Esophagus squamous epithelium (tissue), 5 donors: ENCODE measurements around the gene MSANTD7. TPM values are rescaled to one million over a fixed set of nuclear protein-coding genes. Genes with fewer than 3 reads are reported as not detected.

ENCODE experiments used
- DNase-seq: peaks from one replicate; lab custom pipeline; 2025; lab: John Stamatoyannopoulos, UW
- H3K27ac ChIP-seq, 4 donors: fragments of 200-600 bp; sonication (generic); one replicate each; pipeline ENCODE4 v1.5.1; 2016 to 2019; ENCODE audit warnings: mild to moderate bottlenecking in 1 of 4
- H3K27me3 ChIP-seq, 4 donors: fragments of 200-600 bp; sonication (generic); 1 replicate in 3 of 4; 2 replicates in 1 of 4; pipeline versions ENCODE4 v1.5.1 to v1.6.0; 2017 to 2021; ENCODE audit warnings: antibody characterized with exemption in 1 of 4
- H3K36me3 ChIP-seq, 3 donors: fragments of 200-600 bp; sonication (generic); one replicate each; pipeline ENCODE4 v1.5.1; 2016 to 2019
- H3K4me1 ChIP-seq, 3 donors: fragments of 200-600 bp; sonication (generic); one replicate each; pipeline ENCODE4 v1.5.1; 2017 to 2019
- H3K4me3 ChIP-seq, 4 donors: fragments of 200-600 bp; sonication (generic); 1 replicate in 3 of 4; 2 replicates in 1 of 4; pipeline ENCODE4 v1.5.1; 2016 to 2019; ENCODE audit warnings: mild to moderate bottlenecking in 2 of 4, moderate library complexity in 1 of 4
- H3K9me3 ChIP-seq, 3 donors: fragments of 200-600 bp; sonication (generic); one replicate each; pipeline ENCODE4 v1.5.1; 2016 to 2019
- CTCF ChIP-seq, 6 experiments: fragments of 450-650 bp in 4 of 6; fragments of 200-600 bp in 2 of 6; sonication (generic) in 2 of 6; IDR thresholded peaks; one replicate each; pipeline ENCODE4 v1.5.1; 2016 to 2019; ENCODE audit warnings: antibody characterized with exemption in 6 of 6, mild to moderate bottlenecking in 4 of 6, moderate library complexity in 4 of 6
- POLR2A ChIP-seq, 4 donors: fragments of 450-650 bp; IDR thresholded peaks; one replicate each; pipeline ENCODE4 v1.6.1; 2017; ENCODE audit warnings: antibody characterized with exemption in 4 of 4, mild to moderate bottlenecking in 4 of 4, moderate library complexity in 3 of 4
- WGBS, 2 donors: methylation state at CpG; one replicate each; pipeline ENCODE4 v1.1.5; 2018; 5-methylcytosine and 5-hydroxymethylcytosine counted together
- intact Hi-C: fragments of 100-400 bp; cut with DNase I; formaldehyde crosslinking; loops from one replicate; pipeline ENCODE4 v1.15.0; 2022
- total RNA-seq, 4 donors: library from RNA; depleted of rRNA; stranded (reverse); fragments of >200 nt; gene quantifications; one replicate each; pipeline ENCODE4 v1.1.0, GENCODE V29; 2016
- donor health status: DM: yes; HTN: yes; CAD: no.

The MSANTD7 gene
- total RNA-seq, 4 donors from 2014 or later = 7.3 to 9.2 (median 8.2) TPM

DNA sequence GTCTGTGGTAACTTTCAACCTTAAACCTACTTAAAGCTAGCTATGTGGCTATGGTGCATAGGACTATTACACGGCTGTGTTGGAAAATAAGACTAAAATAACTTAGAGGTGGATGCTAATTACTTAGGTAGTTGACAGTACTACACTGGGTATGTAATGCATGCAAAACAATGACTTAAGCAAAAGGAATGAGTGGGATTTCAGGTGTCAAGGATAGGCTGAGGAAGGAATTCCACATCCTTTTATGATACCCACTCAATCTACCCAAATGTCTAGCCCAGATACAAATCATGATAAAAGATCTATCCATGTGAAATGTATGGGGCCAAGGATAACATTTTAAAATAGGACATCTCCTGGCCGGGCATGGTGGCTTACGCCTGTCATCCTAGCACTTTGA, 14.1 kb upstream of the MSANTD7 start:
- no peak for DNase-seq
- no peaks in the 10 kb centered on the region for H3K27me3 ChIP-seq
- no peaks in the 10 kb centered on the region for H3K4me1 ChIP-seq
- H3K4me3 ChIP-seq = no peak overlapping the region
- 86 to 90% methylated on average over 3 of the region's 3 CpGs for WGBS, 2 donors
- no peaks in the 10 kb centered on the region for H3K36me3 ChIP-seq
- no peaks in the 10 kb centered on the region for H3K9me3 ChIP-seq
- intact Hi-C loops = no loop called here
- TF ChIP-seq CTCF (IDR thresholded peaks at IDR 0.05) (no peak), POLR2A (IDR thresholded peaks at IDR 0.05) (no peak)
- no peak overlapping the region for H3K27ac ChIP-seq

GRCh38 chr10:14826076-14826829, 11.9 kb upstream of the MSANTD7 start:
- H3K27ac ChIP-seq = no peak overlapping the region
- no peaks in the 10 kb centered on the region for H3K4me1 ChIP-seq
- 42 to 43% methylated on average over 1 of the region's 1 CpG for WGBS, 2 donors
- no peak for TF ChIP-seq POLR2A (IDR thresholded peaks at IDR 0.05)
- TF ChIP-seq CTCF (IDR thresholded peaks at IDR 0.05) = no peak
- H3K36me3 ChIP-seq = no peaks in the 10 kb centered on the region
- H3K9me3 ChIP-seq = no peaks in the 10 kb centered on the region
- no peak for DNase-seq
- intact Hi-C loops = loop anchor here (5.0 kb wide), 1 partner anchor 329 kb away; no protein-coding TSS in a partner anchor
- no peaks in the 10 kb centered on the region for H3K27me3 ChIP-seq
- H3K4me3 ChIP-seq = no peak overlapping the region

DNA sequence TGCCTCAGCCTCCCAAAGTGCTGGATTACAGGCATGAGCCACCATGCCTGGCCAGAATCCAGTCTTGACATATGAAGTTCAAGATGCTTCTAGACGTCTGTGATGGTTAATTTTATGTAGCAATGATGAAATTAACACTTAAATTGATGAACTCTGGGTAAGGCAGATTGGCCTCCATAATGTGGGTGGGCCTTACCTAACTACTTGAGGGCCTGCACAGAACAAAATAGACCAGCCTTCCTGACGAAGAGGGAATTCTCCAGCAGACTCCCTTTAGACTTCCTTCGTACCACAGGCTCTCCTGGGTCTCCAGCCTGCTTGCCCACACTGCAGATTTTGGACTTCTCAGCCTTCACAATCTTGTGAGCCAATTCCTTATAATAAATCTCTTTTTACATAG, 5.0 kb upstream of the MSANTD7 start:
- 81 to 100% methylated on average over 2 of the region's 3 CpGs for WGBS, 2 donors
- Histone ChIP-seq H3K36me3 (peaks cover 0 to 9% (median 0%) of the 10 kb centered on the region in 3 donors), H3K4me1 (peaks cover 0 to 14% (median 8%) of the 10 kb centered on the region in 3 donors), H3K27me3 (no peaks in the 10 kb centered on the region), H3K27ac (no peak overlapping the region), H3K9me3 (no peaks in the 10 kb centered on the region), H3K4me3 (no peak overlapping the region)
- no peak for TF ChIP-seq POLR2A (IDR thresholded peaks at IDR 0.05)
- TF ChIP-seq CTCF (IDR thresholded peaks at IDR 0.05) = no peak
- DNase-seq = no peak
- intact Hi-C loops = no loop called here

GRCh38 chr10:14836208-14836607, 1.9 kb upstream of the MSANTD7 start:
- H3K4me1 ChIP-seq = peaks cover 10 to 26% (median 15%) of the 10 kb centered on the region in 3 donors
- H3K36me3 ChIP-seq = peaks cover 0 to 20% (median 0%) of the 10 kb centered on the region in 3 donors
- 74 to 84% methylated on average over 2 of the region's 2 CpGs for WGBS, 2 donors
- no peak overlapping the region for H3K4me3 ChIP-seq
- H3K9me3 ChIP-seq = no peaks in the 10 kb centered on the region
- no peak for TF ChIP-seq POLR2A (IDR thresholded peaks at IDR 0.05)
- TF ChIP-seq CTCF (IDR thresholded peaks at IDR 0.05) = no peak
- intact Hi-C loops = no loop called here
- peak overlapping the region in 1 of 4 donors; percentile 96 for H3K27ac ChIP-seq
- H3K27me3 ChIP-seq = no peaks in the 10 kb centered on the region
- DNase-seq = no peak

GRCh38 chr10:14837003-14837756, 926 bp upstream of the MSANTD7 start:
- no peaks in the 10 kb centered on the region for H3K9me3 ChIP-seq
- intact Hi-C loops = no loop called here
- H3K4me3 ChIP-seq = peak overlapping the region; percentile 76 to 99 (median 86)
- H3K27me3 ChIP-seq = no peaks in the 10 kb centered on the region
- peaks cover 0 to 30% (median 5%) of the 10 kb centered on the region in 3 donors for H3K36me3 ChIP-seq
- no peak for DNase-seq
- peaks cover 10 to 26% (median 15%) of the 10 kb centered on the region in 3 donors for H3K4me1 ChIP-seq
- WGBS, 2 donors = 38 to 47% methylated on average over 7 of the region's 14 CpGs
- peak overlapping the region; percentile 95 to 96 (median 96) for H3K27ac ChIP-seq
- TF ChIP-seq CTCF (IDR thresholded peaks at IDR 0.05) = no peak
- no peak for TF ChIP-seq POLR2A (IDR thresholded peaks at IDR 0.05)
